ENCODE results near the gene PDK4. TPM values are rescaled to one million over a fixed set of nuclear protein-coding genes. Genes with fewer than 3 reads are reported as not detected.
"Not testable (repeated sequence)": the region's sequence is repeated elsewhere in the genome, so short reads cannot be mapped to it uniquely, and the experiment has no call there.

PDK4 gene
- total RNA-seq, 1 donor from 2014 or later: 1.5 TPM

- ATAC-seq: not testable (repeated sequence)
These were observed 8.1 kb upstream of the PDK4 start for GRCh38 chr7:95604397-95604796.

DNA sequence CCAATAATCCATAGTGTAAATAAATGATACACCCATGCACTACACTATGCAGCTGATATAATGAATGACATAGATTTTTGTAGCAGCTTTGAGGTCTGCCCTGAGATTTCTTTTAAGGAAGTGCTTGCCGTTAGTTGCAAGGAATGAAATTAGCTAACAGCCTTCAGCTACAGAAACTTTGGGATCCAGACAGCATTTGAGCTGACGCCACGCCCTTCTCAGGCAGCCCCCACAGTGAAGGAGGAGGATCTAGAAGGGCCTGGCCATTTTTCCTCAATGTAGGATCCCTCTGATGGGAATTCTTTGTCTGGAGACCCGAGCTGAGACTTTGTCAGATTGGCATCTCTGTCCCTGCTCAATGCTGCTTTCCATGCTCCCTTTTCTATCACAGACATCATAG lies 6.1 kb upstream of the PDK4 start:
- no peak for ATAC-seq

GRCh38 chr7:95601316-95601715 lies 5.0 kb upstream of the PDK4 start:
- no peak for ATAC-seq

- no peak for ATAC-seq
These were observed 2.8 kb upstream of the PDK4 start for GRCh38 chr7:95599069-95599468.

DNA sequence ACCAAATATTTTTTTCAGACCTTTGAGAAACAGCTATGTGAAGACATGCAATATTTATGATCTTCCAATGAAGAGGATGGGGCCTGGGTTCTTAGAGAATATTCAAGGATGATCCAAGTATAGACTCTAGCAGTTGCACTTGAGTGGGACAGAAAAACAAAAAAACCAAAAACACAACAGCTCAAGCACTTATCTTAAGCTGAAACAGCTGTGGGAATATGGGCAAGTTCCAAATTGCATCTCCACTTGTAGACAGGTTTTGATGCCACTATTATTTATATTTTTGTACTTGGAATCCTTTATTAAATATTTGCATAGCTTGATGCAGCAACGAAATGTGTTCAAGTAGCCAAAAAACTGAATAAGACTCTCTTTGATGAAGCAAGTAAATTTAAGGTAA lies 2.2 kb upstream of the PDK4 start:
- ATAC-seq: no peak

DNA sequence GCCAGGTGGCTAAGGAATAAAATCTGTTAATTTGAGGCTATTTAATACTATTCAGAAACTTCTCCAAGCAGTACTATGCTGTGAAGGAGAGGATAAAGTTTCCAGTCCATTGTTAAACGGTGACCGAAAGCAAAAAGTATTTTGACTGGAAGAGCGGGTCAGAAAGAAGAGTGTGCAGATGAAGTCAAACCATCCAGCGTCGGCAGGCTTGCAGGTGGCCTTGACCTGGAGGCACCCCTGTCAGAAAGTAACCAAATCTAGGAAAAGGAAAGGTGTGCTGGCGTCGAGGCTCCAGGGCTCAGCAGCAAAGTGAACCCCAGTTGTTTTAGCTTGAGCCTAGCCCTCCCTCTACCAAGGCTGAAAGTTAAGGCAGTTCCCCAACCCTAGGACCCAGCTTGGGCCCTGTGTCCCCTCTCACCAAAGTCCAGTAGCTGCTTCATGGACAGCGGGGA lies 544 bp downstream of the PDK4 start:
- no peak for ATAC-seq

- no peak for ATAC-seq
These were observed 2.1 kb downstream of the PDK4 start for GRCh38 chr7:95594185-95594584.

- no peak for ATAC-seq
These were observed 3.0 kb downstream of the PDK4 start for GRCh38 chr7:95593343-95593742.

GRCh38 chr7:95592570-95592969 lies 3.7 kb downstream of the PDK4 start:
- no peak for ATAC-seq

DNA sequence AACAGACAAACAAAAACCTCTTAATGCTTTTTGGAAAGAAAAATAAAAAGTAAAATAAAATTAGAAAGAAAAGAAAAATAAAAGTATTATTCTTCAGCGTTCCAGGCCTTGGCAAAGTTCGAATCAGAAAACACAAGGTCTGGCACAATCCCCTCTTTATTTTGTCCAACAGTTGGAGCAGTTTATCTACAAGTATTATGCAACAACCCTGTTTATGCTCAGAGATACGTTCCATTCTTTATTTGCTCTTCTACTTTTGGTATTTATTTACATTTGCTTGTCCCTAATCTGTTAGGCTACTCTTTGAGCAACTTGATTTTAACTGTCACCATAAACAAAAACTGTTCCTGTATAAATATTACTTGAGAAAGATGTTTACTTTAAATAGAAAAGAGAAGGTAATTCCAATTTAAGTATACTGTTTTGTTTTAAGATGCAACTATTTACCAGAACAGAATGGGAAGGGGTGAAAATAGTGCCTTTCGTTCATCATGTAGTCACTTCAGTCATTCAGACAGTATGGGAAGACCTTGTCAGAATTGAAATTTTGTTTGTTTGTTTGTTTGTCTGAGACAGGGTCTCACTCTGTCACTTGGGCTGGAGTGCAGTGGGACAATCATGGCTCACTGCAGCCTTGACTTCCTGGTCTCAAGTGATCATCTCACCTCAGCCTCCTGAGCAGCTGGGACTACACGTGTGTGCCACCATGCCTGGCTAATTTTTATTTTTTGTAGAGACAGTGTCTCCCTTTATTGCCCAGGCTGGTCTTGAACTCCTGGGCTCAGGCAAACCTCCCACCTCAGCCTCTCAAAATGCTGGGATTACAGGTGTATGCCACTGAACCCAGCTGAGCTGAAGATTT lies 5.7 kb downstream of the PDK4 start:
- ATAC-seq: no peak

- no peak for ATAC-seq
These were observed 6.5 kb downstream of the PDK4 start for GRCh38 chr7:95589766-95590165.

- no peak for ATAC-seq
These were observed 7.3 kb downstream of the PDK4 start for GRCh38 chr7:95589031-95589430.

DNA sequence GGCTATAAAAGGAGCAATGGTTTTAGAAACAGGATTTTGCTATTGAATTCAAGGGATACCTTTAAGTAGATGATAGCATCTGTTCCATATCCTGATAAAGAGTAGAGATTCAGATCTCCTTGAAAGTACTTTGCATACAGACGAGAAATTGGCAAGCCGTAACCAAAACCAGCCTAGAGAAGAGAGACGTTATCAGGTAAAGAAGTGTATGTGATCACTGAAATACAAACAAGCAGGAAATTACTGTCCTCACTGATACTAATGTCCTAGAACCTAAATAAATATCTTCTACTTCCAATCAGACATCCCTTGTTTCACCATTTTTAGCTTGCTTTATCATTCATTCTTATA lies 9.4 kb downstream of the PDK4 start:
- ATAC-seq: no peak

DNA sequence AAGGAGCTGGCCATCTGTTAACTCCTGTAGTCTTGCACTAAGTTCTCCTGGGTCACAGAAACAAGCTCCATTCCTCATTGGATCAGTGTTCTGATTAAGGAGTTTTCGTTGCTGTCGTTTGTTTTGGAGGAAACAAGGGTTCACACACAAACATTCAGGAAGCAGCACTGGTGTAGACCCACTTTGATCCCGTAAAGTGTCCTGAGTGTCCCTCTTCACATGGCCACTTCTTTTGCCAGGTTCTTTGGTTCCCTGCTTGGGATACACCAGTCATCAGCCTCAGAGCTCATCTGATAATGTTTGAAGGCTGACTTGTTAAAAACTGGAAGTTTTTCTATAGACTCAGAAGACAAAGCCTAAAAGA lies 10.9 kb downstream of the PDK4 start:
- ATAC-seq: no peak

DNA sequence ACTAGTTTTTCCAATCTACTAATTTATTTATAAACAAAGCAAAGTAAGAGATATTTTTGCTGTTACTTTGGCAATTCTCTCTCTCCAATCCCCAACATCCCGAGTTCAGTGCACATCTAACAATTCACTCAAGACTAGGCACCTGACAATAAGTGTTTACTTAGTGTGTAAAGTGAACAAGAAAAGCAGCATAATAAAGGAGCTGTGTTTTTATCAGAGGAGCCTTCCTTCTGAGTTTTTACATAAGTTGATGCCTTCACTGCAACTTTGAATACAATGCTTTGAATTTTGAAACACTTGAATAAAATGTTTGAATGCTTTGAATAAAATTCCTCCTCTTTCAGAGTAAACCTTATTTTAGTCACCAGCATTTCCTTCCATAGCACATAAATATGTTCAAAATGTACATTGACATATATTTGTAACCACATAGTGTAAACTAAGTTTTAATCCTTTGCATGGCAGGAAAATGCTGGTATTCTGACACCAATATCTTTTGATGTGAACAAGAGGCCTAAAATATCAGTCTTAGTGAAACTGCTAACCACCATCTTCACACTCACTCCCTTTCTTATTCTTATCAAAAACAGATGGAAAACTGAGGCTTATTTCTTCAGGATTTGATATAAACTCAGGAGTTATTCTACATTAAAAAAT lies 11.4 kb downstream of the PDK4 start:
- no peak for ATAC-seq

- ATAC-seq: no peak
These were observed 12.3 kb downstream of the PDK4 start for GRCh38 chr7:95583834-95584621.

GRCh38 chr7:95582578-95583293 lies 13.6 kb downstream of the PDK4 start:
- ATAC-seq: no peak

DNA sequence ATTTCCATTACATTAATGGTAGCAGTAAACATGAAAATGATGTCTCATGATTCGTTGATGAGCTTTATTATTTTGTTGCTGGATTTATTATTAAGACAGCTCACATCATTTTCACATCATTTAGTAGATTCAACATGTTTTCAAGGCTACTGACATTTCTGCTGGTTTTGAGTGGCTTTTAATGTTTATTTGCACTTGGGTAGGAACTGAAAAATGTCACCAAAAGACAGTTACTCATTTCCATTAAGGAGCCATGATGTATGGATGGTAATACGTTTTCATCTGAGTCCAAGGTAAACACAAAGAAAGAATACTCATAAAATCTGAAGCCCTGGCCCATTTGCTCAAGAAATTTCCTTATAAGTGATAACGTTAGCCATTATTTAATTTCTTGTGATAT lies 14.8 kb downstream of the PDK4 start:
- ATAC-seq: no peak

GRCh38 chr7:95579318-95579717 lies 17.0 kb downstream of the PDK4 start:
- ATAC-seq: no peak

- ATAC-seq: no peak
These were observed 17.9 kb downstream of the PDK4 start for GRCh38 chr7:95578299-95578855.

- no peak for ATAC-seq
These were observed 19.2 kb downstream of the PDK4 start for GRCh38 chr7:95577137-95577536.

- ATAC-seq: no peak
These were observed 26.6 kb downstream of the PDK4 start for GRCh38 chr7:95569720-95570119.

DNA sequence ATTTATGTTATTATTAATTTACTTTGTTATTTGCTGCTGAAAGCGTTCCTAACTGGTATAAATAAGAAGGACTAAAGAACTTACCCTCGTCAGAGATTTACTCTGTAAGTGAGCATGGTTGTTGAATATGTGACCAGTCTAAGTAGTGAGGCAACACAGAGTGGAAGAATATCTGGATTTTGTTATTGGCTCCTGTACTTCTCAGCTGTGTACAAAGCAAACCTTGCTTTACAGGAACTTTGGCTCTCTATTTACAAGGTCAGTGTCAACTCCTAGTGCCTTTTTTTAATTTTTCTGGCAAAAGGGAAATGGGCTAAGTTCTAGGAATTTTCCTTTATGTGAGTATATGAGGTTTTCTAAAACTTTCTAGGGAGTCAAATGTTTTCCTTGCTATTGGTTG lies 35.6 kb downstream of the PDK4 start:
- ATAC-seq: no peak

Data from esophagus mucosa (tissue), 1 donor.